Endothelial cell of umbilical vein (primary cell): ENCODE measurements around the gene JAKMIP1. TPM values are rescaled to one million over a fixed set of nuclear protein-coding genes. Genes with fewer than 3 reads are reported as not detected.

Experiments used
- BruUV-seq: library from RNA; stranded (reverse); fragments of 400-500 nt; replicated peaks from 2 replicates; lab custom pipeline; 2021; lab: Mats Ljungman, UMichigan
- CTCF ChIA-PET: fragments of 300-600, 350-600 bp; sonication (Branson Sonifier 250); formaldehyde crosslinking; loops from one replicate; lab custom pipeline; 2021; ENCODE audit warnings: antibody characterized with exemption, inconsistent platforms; lab: Charles Lee
- POLR2A ChIA-PET: fragments of 300-600, 350-600 bp; sonication (Branson Sonifier 250); formaldehyde crosslinking; loops from one replicate; lab custom pipeline; 2021; ENCODE audit warnings: antibody characterized with exemption, inconsistent platforms; lab: Charles Lee
- DNase-seq: peaks from one replicate; pipeline ENCODE4 v3.0.0-alpha.2; 2011; ENCODE audit warnings: low read depth, low spot score
- FAIRE-seq: peaks from 2 replicates; lab custom pipeline; 2011; peaks lifted over from hg19 to GRCh38; lab: Jason Lieb, UNC
- H2AFZ ChIP-seq: 2 replicates; pipeline ENCODE4 v1.6.0; 2012; ENCODE audit warnings: low read depth, low read length, control low read depth, inconsistent platforms
- H3K27ac ChIP-seq: 2 replicates; pipeline ENCODE4 v1.5.1; 2011; ENCODE audit warnings: low read depth, mild to moderate bottlenecking, control low read depth, low read length, moderate library complexity; ENCODE audit not compliant: insufficient read depth
- H3K27me3 ChIP-seq, 2 experiments: 2 replicates each; pipeline versions ENCODE4 v1.6.0 to v1.6.1; 2011; ENCODE audit warnings: low read length in 2 of 2, mixed read lengths in 1 of 2; ENCODE audit not compliant: control insufficient read depth in 2 of 2, insufficient read depth in 2 of 2
- H3K36me3 ChIP-seq, 2 experiments: 2 replicates in 1 of 2; 3 replicates in 1 of 2; pipeline ENCODE4 v1.5.1; 2011; ENCODE audit warnings: low read length in 2 of 2, mild to moderate bottlenecking in 1 of 2, moderate library complexity in 1 of 2; ENCODE audit not compliant: control insufficient read depth in 2 of 2, insufficient read depth in 2 of 2; ENCODE audit errors: extremely low read depth in 1 of 2
- H3K4me1 ChIP-seq: 3 replicates; pipeline ENCODE4 v1.5.1; 2011; ENCODE audit warnings: mild to moderate bottlenecking, low read length; ENCODE audit not compliant: control insufficient read depth, insufficient read depth; ENCODE audit errors: extremely low read depth
- H3K4me2 ChIP-seq: 2 replicates; pipeline ENCODE4 v1.6.1; 2011; ENCODE audit warnings: low read length, control low read depth, mixed read lengths; ENCODE audit not compliant: insufficient read depth
- H3K4me3 ChIP-seq, 3 experiments: fragments of 200-600 bp in 1 of 3; sonication (generic), shearing (Covaris generic) in 1 of 3; replicated peaks in 1 of 3; 2 replicates each; pipeline ENCODE4 v1.5.1; 2011 to 2016; ENCODE audit warnings: control low read depth in 3 of 3, low read length in 3 of 3, mild to moderate bottlenecking in 2 of 3, inconsistent platforms in 1 of 3, low read depth in 1 of 3, moderate library complexity in 1 of 3; ENCODE audit not compliant: insufficient read depth in 1 of 3
- H3K79me2 ChIP-seq: 2 replicates; pipeline ENCODE4 v1.6.0; 2012; ENCODE audit warnings: low read length, inconsistent platforms; ENCODE audit not compliant: control insufficient read depth, insufficient read depth
- H3K9ac ChIP-seq: replicated peaks from 2 replicates; pipeline ENCODE3; 2011; ENCODE audit warnings: low read length, control low read depth; ENCODE audit not compliant: insufficient read depth; ENCODE audit errors: extremely low read depth
- H3K9me1 ChIP-seq: replicated peaks from 3 replicates; pipeline ENCODE4 v1.6.0; 2011; ENCODE audit warnings: mild to moderate bottlenecking, low read length; ENCODE audit not compliant: control insufficient read depth, insufficient read depth; ENCODE audit errors: extremely low read depth
- H3K9me3 ChIP-seq: replicated peaks from 2 replicates; pipeline ENCODE4 v1.5.1; 2012; ENCODE audit warnings: low read length, inconsistent platforms; ENCODE audit not compliant: control insufficient read depth, insufficient read depth
- H4K20me1 ChIP-seq: replicated peaks from 2 replicates; pipeline ENCODE3; 2011; ENCODE audit warnings: mild to moderate bottlenecking, low read length; ENCODE audit not compliant: control insufficient read depth, insufficient read depth; ENCODE audit errors: extremely low read depth
- CTCF ChIP-seq, 2 donors: IDR thresholded peaks; 1 replicate in 1 of 2; 2 replicates in 1 of 2; pipeline ENCODE4 v1.5.1; 2011; ENCODE audit warnings: low read length in 2 of 2, mild to moderate bottlenecking in 2 of 2, moderate library complexity in 2 of 2, control low read depth in 1 of 2, inconsistent platforms in 1 of 2, low read depth in 1 of 2; ENCODE audit not compliant: insufficient read depth in 1 of 2; ENCODE audit errors: extremely low read depth in 1 of 2
- EZH2 ChIP-seq: IDR thresholded peaks from 2 replicates; pipeline ENCODE4 v1.6.1; 2012; ENCODE audit warnings: borderline replicate concordance, low read depth, mild to moderate bottlenecking, moderate library complexity, low read length, inconsistent platforms; ENCODE audit not compliant: severe bottlenecking
- FOS ChIP-seq: IDR thresholded peaks from 2 replicates; pipeline ENCODE4 v1.6.1; 2011; ENCODE audit warnings: mild to moderate bottlenecking, low read length, moderate library complexity, borderline replicate concordance; ENCODE audit not compliant: insufficient read depth
- GATA2 ChIP-seq: IDR thresholded peaks from 2 replicates; pipeline ENCODE4 v1.7.0; 2011; ENCODE audit warnings: low read depth, mild to moderate bottlenecking, moderate library complexity, mixed read lengths, low read length; ENCODE audit not compliant: insufficient read length, insufficient read depth
- JUN ChIP-seq: IDR thresholded peaks from 2 replicates; pipeline ENCODE4 v1.6.1; 2011; ENCODE audit warnings: borderline replicate concordance, low read depth; ENCODE audit not compliant: insufficient read length, insufficient read depth
- MAX ChIP-seq: IDR thresholded peaks from 2 replicates; pipeline ENCODE4 v1.6.1; 2011; ENCODE audit not compliant: insufficient read depth, insufficient read length
- MYC ChIP-seq: IDR thresholded peaks from one replicate; pipeline ENCODE4 v1.6.1; 2011; ENCODE audit warnings: mild to moderate bottlenecking, low read depth, low read length
- POLR2A ChIP-seq: IDR thresholded peaks from 2 replicates; pipeline ENCODE4 v1.6.1; 2012; ENCODE audit warnings: low read depth, mild to moderate bottlenecking, control low read depth, low read length
- POLR2AphosphoS5 ChIP-seq: IDR thresholded peaks from 2 replicates; pipeline ENCODE4 v1.6.1; 2012; ENCODE audit warnings: low read depth, mild to moderate bottlenecking, control low read depth, low read length, moderate library complexity; ENCODE audit not compliant: insufficient read depth
- dilution Hi-C: fragments of 300-500 bp; cut with MboI; formaldehyde crosslinking; loops from one replicate; pipeline ENCODE4 v1.15.0; 2019; ENCODE audit warnings: low sequenced_read_pairs; ENCODE audit not compliant: extremely low pct_ligation_motif_present
- intact Hi-C: fragments of 100-400 bp; cut with micrococcal nuclease; formaldehyde crosslinking; loops from one replicate; pipeline ENCODE4 v1.10.0; 2022
- polyA plus RNA-seq, 4 experiments: library from polyadenylated mRNA; depleted of rRNA in 3 of 4; stranded (reverse) in 3 of 4; unstranded in 1 of 4; fragments of >200 nt; gene quantifications; 2 replicates each; pipeline versions ENCODE4 v1.2.1 to v1.2.3, GENCODE V29; 2011 to 2012; ENCODE audit warnings: missing spikeins in 1 of 4
- total RNA-seq: library from RNA; stranded (reverse); gene quantifications from 2 replicates; pipeline ENCODE4 v1.2.3, GENCODE V29; 2021

The JAKMIP1 gene
- total and polyA plus RNA-seq, 2 donors (not counting 3 experiments of a cell fraction or from before 2014, with no cell fraction given) = not detected

- Histone ChIP-seq H2AFZ (no peak overlapping the region), H3K36me3 (no peaks in the 10 kb centered on the region), H3K4me1 (no peaks in the 10 kb centered on the region), H3K9ac (no peak overlapping the region), H3K4me2 (no peak overlapping the region), H3K9me1 (no peaks in the 10 kb centered on the region), H3K9me3 (no peaks in the 10 kb centered on the region), H3K27ac (no peak overlapping the region), H3K79me2 (no peaks in the 10 kb centered on the region), H3K4me3 (no peak overlapping the region), H3K27me3 (no peaks in the 10 kb centered on the region), H4K20me1 (no peaks in the 10 kb centered on the region)
- POLR2A ChIA-PET = no interaction called here
- DNase-seq (no peak), FAIRE-seq (no peak)
- dilution Hi-C loops = no loop called here
- TF ChIP-seq EZH2 (no peak), GATA2 (no peak), FOS (no peak), POLR2AphosphoS5 (no peak), JUN (no peak), MYC (no peak), POLR2A (no peak), MAX (no peak), CTCF (IDR thresholded peaks at IDR 0.05; ENCODE audit: extremely low read depth in 1 of 2, insufficient read depth in 1 of 2, low read depth in 1 of 2, low read length in 2 of 2) (no peak)
- BruUV-seq = no TSS peak
- CTCF ChIA-PET = no interaction called here
- intact Hi-C loops = no loop called here
These were observed 167.8 kb downstream of the JAKMIP1 start for GRCh38 chr4:6032249-6033244.
